SHP77 treated with DMSO at 0.1 percent for 48 hours (cell line): ENCODE data around the gene NR2F1.
"Not testable (repeated sequence)": the region's sequence is repeated elsewhere in the genome, so short reads cannot be mapped to it uniquely, and the experiment has no call there.

ENCODE experiments used
- DNase-seq: peaks from one replicate; lab custom pipeline; 2025; lab: John Stamatoyannopoulos, UW

NR2F1 gene

DNA sequence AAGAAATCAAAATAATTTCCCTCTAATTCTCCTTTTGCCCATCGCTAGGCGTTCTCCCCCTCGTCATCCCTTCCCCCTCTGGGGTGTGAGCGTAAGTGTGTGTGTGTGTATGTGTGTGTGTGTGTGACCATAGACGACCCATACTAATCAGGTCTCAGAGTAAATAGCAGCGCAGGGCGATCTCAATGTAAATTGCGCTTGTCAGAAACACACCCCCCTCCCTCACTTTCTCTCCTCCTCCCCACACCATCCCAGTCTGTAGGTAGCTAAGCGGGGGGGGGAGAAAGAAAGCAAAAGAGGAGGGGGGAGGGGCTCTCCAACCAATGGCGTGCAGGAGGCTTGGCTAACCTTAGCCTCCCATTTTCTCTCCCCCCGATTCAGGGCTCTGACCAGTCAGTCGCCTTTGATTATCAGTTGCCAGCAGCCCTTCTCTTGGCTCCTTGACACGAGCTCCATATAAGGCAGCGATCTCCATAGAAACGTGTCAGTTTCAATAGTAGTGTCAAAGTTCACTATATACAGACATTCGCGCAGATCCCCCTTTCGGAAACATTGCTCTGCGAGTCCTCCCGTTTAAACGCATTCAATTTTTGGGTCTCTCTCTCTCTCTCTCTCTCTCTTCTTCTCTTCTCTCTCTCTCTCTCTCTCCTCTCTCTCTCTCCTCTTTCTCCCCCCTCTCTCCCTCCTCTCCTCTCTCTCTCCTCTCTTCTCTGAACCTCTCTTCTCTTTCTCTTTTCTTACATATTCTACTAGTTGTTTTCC, at the start of gene NR2F1:
Gene NR2F1 (plus strand): TSS at position 546 of the 762 bp plus-strand sequence. CDS start 1,802 bp downstream, outside the sequence.
- DNase-seq = peak; percentile 97

DNA sequence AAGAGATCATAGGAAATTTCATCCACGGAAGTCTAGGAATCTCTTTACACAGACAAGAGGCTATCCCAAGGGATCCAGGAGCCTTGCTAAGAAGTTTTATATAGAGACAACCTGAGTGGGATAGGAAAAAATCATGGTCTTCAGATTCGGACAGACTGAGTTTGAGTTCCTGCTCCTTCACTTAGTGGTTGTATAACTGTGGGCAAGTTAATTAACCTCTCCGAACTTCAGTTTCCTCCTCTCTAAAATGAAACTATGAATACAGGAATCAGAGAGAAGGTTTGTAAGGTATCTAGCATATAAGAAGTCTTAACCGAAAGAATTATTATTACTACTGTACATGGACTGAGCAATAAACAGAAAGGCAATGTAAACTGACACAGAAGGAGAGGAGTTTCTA, 37.1 kb upstream of the NR2F1 start:
- DNase-seq = no peak

GRCh38 chr5:93549594-93549993, 33.4 kb upstream of the NR2F1 start:
- DNase-seq = not testable (repeated sequence)

- no peak for DNase-seq
These were observed 25.9 kb upstream of the NR2F1 start for GRCh38 chr5:93557021-93557604.

DNA sequence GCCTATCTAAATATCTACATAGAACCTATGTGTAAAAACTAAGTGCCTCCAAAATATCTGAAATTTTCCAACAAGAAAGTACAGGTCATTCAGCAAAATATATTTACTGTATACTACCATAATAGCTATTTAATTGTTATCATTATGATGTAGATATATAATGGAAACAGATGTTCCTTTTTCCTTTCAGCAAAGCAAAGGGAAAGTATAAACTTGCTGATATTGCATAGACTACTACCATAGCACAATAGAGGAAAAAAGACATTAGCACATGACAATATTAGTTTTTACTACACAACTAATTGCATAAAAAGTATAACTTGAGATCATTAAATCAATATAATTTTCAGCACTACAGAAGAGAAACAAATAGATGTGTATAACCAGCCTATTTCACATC, 16.9 kb upstream of the NR2F1 start:
- no peak for DNase-seq

DNA sequence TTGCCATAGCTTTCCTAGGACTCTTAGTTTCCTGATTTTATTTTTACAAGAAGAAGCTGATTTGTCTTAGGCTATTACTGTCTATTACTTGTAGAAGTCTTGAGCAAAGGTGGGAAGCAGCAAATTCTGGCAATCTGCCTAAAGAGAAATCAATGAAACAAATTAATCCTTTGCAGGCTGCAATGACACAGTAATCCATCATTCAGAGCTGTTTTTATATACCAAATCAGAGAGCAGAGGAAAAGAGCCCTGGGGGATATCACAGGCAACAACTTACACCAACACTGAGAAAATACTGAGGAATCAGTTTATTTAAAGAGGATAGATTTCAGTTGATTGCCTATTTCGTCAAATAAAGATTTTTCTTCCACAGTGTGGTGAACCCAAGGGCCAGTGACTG, 15.6 kb upstream of the NR2F1 start:
- no peak for DNase-seq

GRCh38 chr5:93569300-93570160, 13.5 kb upstream of the NR2F1 start:
- no peak for DNase-seq

DNA sequence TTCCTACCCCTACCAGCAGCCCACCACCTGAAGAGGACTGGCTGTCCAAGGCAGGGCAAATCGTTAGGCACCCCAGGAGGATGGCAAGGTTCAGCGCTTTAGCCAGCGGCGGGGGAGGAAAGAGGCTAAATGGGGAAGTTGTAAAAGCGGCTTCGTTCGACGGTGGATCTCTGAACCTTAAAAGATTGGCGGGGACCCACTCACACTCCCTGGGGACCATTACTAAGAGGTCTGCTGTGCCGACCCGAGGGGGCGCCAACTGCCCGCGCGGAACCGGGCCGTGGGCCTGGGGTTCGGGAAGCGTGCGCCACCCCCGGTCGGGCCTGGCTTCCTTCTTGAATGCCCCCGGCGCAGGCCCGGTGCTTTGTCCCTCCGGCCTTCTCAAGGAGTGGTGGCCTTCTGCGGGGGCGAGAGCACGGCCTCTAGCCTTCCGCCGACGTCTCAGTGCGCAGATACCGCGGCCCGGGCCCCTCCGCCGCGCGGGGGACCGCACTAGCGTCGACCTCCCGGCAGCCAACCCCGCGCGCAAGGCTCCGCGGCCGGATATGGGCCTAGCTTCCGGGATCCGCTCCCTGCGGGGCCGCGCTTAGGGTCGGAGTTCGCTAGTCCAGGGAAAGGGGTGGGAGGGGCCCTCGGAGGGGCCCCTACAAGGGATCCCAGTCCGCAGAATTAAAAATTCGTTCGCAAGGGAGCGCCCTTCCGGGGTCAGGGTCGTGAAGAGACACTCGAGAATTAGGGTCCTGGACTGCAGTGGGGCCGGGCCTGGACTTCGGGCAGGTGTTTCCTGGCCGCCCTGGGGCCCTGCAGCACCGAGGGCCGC, 12.5 kb upstream of the NR2F1 start:
- DNase-seq = no peak

GRCh38 chr5:93571114-93571949, 11.7 kb upstream of the NR2F1 start:
- DNase-seq = no peak

GRCh38 chr5:93572101-93572607, 10.9 kb upstream of the NR2F1 start:
- no peak for DNase-seq

GRCh38 chr5:93572608-93573353, 10.2 kb upstream of the NR2F1 start:
- DNase-seq = no peak

DNA sequence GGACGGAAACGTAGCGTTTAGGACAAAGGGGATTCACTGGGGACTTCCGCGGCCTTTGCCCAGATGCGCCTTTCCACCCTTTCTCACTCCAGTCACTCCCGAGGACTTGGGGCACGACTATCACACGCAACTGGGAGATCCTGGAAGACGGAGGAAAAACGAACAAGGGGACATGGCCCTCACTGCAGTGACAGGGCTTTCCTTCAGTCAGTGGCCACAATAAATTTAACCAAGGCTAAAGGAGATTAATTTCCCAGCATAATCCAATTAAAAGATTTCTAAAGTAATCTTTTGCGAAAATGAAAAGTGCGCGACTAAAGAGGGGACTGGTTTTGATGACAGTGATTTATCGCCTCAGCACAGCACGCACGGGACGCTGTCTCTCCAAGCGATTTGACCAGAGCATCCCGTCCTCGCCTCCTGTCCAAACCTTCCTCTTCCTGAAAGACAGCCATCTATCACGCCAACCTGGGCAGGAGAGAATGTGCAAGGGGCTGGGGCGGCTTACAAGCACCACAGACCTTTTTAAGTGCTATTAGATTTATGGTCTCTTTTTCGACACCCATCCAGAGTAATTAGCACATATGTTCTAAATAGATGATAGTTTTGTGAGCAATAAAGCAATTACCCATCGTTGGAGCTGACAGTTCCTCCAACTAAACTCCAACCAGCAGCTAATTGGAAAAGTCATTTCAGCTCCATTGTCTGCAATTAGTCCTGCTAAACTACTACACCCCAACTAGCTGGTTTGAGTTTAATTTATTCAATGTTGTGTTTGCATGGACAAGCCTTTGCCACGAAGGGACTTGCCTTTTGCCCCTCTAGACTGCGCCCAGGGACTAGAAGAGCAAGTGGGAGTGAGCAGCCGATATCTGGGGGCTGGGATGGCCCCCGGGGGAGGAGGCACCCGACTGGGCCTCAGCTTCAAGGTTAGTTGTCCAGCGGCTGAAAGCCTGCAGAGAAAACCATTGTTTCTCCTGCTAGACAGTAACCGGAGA, 9.4 kb upstream of the NR2F1 start:
- DNase-seq = no peak

GRCh38 chr5:93574491-93575305, 8.3 kb upstream of the NR2F1 start:
- DNase-seq = no peak

DNA sequence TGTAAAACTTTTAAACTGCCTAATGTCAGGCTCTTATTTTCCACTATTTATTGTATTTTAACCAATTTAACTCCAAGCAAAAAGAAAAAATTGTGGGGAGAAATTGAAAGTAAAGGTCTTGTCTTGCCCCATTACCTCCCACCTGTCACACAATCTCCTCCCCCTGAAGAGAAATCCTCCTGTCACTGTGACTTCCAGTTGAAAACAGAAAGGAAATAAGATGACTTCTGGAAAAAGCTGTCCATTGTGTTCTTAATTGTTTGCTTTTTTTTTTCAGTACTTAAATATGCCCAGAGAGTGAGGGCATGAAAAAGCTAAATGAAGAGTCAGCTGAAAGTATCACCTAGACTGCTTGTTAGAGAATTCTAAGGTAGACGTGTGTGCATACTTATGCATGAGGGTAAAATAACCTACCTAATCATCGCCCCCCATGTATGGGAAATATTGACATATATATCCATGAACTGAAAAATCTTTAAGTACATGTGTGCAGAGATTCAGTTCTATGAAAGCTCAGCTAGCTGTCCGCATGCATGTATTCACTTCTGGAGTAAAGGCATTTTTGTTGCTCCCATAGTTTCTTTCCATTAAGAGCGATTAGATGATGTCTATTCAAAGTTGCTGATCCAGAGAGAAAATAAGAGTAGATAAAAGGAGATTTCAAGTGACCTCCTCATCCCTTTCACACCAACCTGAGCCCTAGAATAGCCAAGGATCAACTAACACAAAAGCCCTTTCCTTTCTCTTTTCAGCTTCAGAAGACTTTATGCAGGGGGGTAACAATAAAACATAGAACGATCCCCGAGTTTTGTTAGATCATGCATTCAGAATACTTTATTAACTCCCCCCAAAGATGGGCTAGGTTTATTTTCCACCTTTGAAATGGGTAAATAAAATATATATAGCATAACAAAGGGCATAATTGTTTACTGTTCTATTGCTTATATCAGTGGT, 7.3 kb upstream of the NR2F1 start:
- DNase-seq = no peak

- no peak for DNase-seq
These were observed 5.8 kb upstream of the NR2F1 start for GRCh38 chr5:93576994-93577853.
